NB4 (cell line): ENCODE measurements around the gene DPY19L3.
"Not testable (repeated sequence)": the region's sequence is repeated elsewhere in the genome, so short reads cannot be mapped to it uniquely, and the experiment has no call there.

ENCODE experiments used
- CTCF ChIP-seq: IDR thresholded peaks from one replicate; pipeline ENCODE4 v1.5.1; 2012; ENCODE audit warnings: low read depth, low read length
- MAX ChIP-seq: IDR thresholded peaks from 2 replicates; pipeline ENCODE4 v1.6.1; 2011; ENCODE audit warnings: low read depth, low read length
- MYC ChIP-seq: IDR thresholded peaks from 2 replicates; pipeline ENCODE4 v1.6.1; 2011; ENCODE audit warnings: low read depth, low read length
- POLR2A ChIP-seq: IDR thresholded peaks from 2 replicates; pipeline ENCODE4 v1.6.1; 2011; ENCODE audit warnings: mild to moderate bottlenecking; ENCODE audit not compliant: insufficient read length; ENCODE audit errors: extremely low read depth

- TF ChIP-seq CTCF, POLR2A, MAX, MYC: not testable (repeated sequence)
These were observed 106.9 kb downstream of the DPY19L3 start for GRCh38 chr19:32512498-32512897.
